Epithelial cell of prostate (primary cell): ENCODE measurements around the gene IFNA13.
"Not testable (repeated sequence)": the region's sequence is repeated elsewhere in the genome, so short reads cannot be mapped to it uniquely, and the experiment has no call there.

Source experiments
- DNase-seq: peaks from one replicate; pipeline ENCODE4 v3.0.0-alpha.2; 2011; ENCODE audit warnings: low read depth, low spot score
- H3K27ac ChIP-seq: fragments of 450-650 bp; 2 replicates; pipeline ENCODE4 v1.5.1; 2017; ENCODE audit warnings: mild to moderate bottlenecking

Gene IFNA13

DNA sequence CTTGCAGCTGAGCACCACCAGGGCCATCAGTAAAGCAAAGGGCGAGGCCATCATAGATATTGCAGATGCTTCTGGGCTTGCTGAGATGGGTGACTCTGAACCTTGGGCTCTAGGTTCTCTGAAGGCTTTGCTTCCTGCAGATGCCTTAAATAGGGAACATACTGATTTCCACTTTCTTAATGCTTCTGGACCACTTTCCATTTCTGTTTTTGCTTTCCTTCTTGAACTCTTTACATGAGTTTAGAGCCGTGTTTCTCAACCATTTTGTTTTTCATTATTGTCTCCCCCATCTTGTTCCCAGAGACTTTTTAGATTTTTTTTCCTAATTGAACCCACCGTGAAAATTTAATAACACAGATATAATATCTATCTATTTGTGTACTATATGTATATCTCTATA is at the start of gene IFNA13:
Gene IFNA13, minus strand, starts transcription at position 101 of the 400 bp plus-strand sequence. Its CDS starts 47 bp downstream, at position 54.
- DNase-seq: no peak
- H3K27ac ChIP-seq: no peak within 1 kb of the TSS

DNA sequence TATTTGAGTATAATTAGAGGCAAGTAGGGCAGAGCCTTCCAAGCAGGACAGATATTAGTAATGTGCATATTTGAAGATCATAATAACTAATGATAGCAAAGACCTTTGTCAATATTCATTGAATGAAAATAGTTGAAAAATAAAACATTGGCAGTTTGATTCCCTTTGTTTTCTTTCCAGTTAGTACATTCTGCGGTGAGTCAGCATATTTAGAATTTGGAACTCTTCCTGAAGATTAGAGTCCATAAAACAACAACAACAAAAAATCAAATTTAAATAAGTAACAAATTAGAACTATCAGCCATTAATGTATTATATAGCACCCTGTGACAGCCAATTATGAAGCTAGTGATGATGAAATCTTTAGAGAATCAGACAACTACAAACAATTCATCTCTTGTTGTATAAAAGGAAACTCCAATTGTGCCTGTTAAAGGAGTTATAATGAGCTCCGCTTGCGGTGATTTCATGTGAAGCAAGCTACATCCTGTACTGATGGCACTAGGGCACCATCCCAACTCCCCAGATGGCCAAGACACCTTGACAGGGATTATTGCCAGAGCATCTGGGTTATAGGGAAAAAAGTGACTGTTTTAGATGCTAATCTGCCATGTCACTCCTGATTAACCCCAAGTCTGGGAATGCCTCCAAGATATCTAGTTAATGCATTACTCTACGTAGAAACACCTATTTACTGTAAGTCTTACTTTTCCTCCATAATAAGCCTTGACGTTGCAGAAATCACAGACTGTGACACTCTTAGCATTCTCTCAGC is 47.8 kb upstream of the IFNA13 start:
- DNase-seq: no peak

DNA sequence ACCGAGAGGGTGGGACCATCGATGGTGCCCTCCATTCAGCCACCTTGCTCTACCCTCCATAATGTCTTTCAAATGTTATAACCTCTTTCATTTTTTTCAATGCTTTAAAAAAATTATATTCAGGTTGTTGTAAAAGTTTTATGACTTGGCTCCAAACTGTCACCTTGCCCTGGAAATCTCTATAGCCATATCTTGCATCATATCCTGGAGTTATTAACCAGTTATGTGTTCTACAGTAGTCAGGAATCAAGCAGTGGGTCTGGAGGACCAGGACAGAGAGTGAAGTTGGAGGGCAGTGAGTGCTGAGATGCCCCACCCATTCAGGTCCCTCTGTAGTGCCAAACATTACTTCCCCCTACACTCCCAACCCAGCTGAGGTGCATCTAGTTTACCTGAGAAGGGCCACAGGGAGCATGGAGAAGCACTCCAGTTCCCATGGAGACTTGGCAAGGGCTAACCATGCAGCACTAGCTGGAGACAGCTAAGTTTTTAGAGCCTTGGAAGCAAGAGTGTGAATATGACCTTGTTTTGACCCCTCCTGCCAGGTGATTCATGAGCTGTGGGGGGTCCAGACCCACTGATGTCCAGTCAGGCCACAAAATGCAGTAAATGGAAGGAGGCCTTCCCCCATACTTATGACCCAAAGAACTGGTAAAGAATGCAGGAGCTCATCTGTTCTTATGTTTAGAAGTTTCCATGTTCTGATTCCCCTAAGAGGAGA is 46.5 kb upstream of the IFNA13 start:
- no peak for DNase-seq
- H3K27ac ChIP-seq: no peak overlapping the region

More for the DNA sequence above, 47.8 kb upstream of the IFNA13 start:
- H3K27ac ChIP-seq: no peak overlapping the region

GRCh38 chr9:21413624-21414023 is 45.8 kb upstream of the IFNA13 start:
- no peak for DNase-seq
- no peak overlapping the region for H3K27ac ChIP-seq

GRCh38 chr9:21413151-21413550 is 45.3 kb upstream of the IFNA13 start:
- H3K27ac ChIP-seq: no peak overlapping the region
- DNase-seq: no peak

DNA sequence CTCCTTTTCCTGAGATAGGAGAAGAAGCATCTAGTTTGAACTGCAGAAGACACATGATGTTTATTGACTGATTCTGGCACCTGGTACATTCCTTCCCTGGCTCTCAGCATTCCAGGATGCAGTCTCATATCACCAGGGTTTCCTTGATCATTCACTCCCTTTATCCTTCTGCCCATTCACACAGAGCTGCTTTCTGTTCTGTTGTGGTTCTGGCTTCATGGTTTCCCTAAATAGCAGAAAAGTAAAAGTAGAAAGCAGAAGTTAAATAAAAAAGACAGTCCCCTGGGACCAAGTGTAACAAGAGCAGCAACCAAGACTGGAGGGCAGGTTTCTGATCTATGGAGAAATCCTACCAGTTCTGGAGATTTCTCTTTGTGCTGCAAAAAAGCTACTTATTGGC is 44.2 kb upstream of the IFNA13 start:
- no peak for DNase-seq
- no peak overlapping the region for H3K27ac ChIP-seq

- H3K27ac ChIP-seq: no peak within 1 kb of the TSS
- no peak for DNase-seq
Observed at GRCh38 chr9:21408817-21409216, 41.0 kb upstream of the IFNA13 start, which contains the start of gene IFNA8. Gene IFNA8, plus strand, starts transcription at chr9:21409117. Its CDS starts 60 bp downstream, at chr9:21409177.

DNA sequence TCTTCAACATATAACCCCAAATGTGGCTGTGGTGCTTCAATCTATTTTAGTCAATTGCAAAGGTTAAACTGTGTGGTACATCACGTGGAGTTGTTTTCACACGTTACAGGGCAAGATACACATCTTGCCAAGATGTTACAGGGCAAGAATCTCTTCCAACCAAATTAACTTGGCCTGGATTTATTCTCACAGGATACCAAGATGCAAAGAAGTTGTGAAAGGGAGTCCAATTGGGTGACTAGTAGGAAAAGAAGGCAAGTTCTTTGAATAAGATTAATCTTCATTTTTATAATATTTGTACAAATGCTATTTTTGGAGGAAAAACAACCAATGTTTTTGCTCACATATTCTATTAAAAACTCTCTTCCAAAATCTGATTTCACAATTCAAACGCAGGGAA is 36.3 kb upstream of the IFNA13 start:
- DNase-seq: no peak
- no peak overlapping the region for H3K27ac ChIP-seq

- H3K27ac ChIP-seq: no peak overlapping the region
- no peak for DNase-seq
Observed at GRCh38 chr9:21402386-21403251, 34.8 kb upstream of the IFNA13 start.

- no peak overlapping the region for H3K27ac ChIP-seq
- DNase-seq: no peak
Observed at GRCh38 chr9:21399956-21400355, 32.1 kb upstream of the IFNA13 start.

DNA sequence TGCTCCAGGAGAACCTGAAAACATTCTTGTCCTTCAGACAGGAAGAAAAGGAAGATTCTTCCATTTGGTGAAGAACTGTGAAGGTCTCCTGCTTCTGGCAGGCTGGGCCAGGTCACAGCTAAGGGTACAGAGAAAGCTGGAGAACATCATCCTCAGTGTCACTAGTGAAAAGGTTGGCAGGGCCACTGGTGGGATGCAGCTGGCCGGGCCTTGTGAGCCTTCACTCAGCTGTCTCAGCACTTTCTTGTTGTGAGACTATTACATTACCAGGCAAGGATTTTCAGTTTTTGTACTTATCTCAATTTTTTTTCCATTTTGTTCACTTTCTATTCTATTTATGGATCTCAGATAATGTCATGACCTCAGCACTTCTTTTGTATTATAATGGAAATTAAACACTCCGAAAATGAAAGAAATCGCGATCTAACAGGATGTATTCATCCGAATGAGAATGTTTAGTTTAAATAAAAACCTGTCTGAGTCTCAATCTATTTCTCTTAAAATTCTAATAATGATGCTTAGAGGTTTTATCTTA is 31.2 kb upstream of the IFNA13 start:
- no peak overlapping the region for H3K27ac ChIP-seq
- DNase-seq: no peak

- no peak overlapping the region for H3K27ac ChIP-seq
- DNase-seq: no peak
Observed at GRCh38 chr9:21395778-21396717, 28.2 kb upstream of the IFNA13 start.

- no peak overlapping the region for H3K27ac ChIP-seq
- DNase-seq: no peak
Observed at GRCh38 chr9:21392270-21392669, 24.4 kb upstream of the IFNA13 start.

DNA sequence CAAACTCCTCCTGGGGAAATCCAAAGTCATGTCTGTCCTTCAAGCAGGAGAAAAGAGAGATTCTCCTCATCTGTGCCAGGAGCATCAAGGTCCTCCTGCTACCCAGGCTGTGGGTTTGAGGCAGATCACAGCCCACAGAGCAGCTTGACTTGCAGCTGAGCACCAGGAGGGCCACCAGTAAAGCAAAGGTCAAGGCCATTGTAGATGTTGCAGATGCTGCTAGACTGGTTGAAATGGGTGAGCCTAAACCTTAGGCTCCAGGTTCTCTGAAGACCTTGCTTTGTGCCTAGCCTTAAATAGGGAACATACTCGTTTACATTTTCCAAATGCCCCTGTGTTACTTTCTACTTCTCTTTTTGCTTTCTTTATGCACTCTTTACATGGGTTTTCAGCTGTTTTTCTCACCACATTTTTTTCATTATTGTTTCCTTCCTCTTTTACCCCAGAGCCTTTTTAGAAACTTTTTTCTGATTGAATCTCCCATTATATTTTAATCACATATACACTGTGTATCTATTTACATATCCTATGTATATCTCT is 17.3 kb upstream of the IFNA13 start, which contains the start of gene IFNA2:
Gene IFNA2, minus strand, starts transcription at position 268 of the 540 bp plus-strand sequence. Its CDS starts 69 bp downstream, at position 199.
- DNase-seq: no peak

GRCh38 chr9:21383627-21384026 is 15.8 kb upstream of the IFNA13 start:
- no peak overlapping the region for H3K27ac ChIP-seq
- no peak for DNase-seq

More for the DNA sequence above, 17.3 kb upstream of the IFNA13 start, which contains the start of gene IFNA2:
- no peak within 1 kb of the TSS for H3K27ac ChIP-seq

- no peak for DNase-seq
- no peak overlapping the region for H3K27ac ChIP-seq
Observed at GRCh38 chr9:21381448-21382339, 13.8 kb upstream of the IFNA13 start.

- not testable (repeated sequence) for DNase-seq
Observed at GRCh38 chr9:21371467-21371866, 3.6 kb upstream of the IFNA13 start.

GRCh38 chr9:21367169-21367568 is 688 bp downstream of the IFNA13 start:
- not testable (repeated sequence) for H3K27ac ChIP-seq, DNase-seq

More at GRCh38 chr9:21371467-21371866, 3.6 kb upstream of the IFNA13 start:
- not testable (repeated sequence) for H3K27ac ChIP-seq
